Measurements from ENCODE around the gene SEL1L.

- TF ChIP-seq REST (IDR thresholded peaks at IDR 0.05; ENCODE audit: insufficient read depth in 1 of 2, low read depth in 2 of 2, low read length in 2 of 2) (no peak), POLR2AphosphoS5 (IDR thresholded peaks at IDR 0.05; ENCODE audit: low read depth, low read length) (no peak), FOXP2 (optimal IDR thresholded peaks at IDR 0.05; ENCODE audit: borderline replicate concordance, extremely low read depth, extremely low read length, insufficient read depth) (no peak), SIN3A (IDR thresholded peaks at IDR 0.05; ENCODE audit: borderline replicate concordance, insufficient read depth, low read length) (no peak), TAF1 (IDR thresholded peaks at IDR 0.05; ENCODE audit: borderline replicate concordance, insufficient read depth, low read length) (no peak)
Observed at GRCh38 chr14:81579115-81579514, 45.5 kb upstream of the SEL1L start.

All from PFSK-1 (cell line).